ENCODE measurements around the gene NTM.
"Not testable (repeated sequence)": the region's sequence is repeated elsewhere in the genome, so short reads cannot be mapped to it uniquely, and the experiment has no call there.

The NTM gene

DNA sequence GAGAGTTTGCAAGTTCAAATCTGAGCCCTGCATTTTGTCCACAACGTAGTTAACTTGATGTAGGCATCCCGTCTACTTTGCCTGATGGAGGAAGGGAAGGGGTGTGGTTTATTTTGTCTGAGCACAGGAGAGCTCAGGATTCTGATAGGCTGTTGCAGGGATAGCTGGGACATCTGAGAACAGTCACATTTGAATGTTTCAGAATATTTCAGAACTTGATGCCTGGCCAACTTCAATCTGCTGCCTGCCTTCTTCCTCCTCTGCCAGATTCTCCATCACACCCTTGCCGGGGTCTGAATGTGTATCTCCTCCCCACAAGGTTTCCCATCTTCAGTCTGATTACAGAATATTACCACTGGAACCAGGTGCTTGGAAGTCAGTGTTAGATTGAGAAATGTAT is 51.6 kb downstream of the NTM start:
- DNase-seq (ENCODE audit: low spot score): no peak

DNA sequence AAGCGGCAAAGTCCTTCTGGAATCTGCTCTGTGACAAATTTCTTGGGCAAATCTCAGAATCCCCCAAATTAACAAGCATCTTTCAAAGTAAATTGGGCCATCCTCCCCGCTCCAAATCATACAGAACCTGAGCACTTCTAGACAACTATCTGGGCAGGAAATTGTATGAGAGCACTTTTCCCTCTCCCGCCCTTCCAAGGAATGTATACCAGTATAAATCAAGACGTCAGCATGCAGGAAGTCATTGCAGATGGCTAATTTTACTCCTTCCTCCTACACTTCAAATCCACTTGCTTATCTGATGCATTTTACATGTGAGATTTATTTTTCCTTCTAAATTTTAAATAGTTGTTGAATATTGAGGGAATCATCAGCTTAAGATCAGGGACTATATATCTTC is 52.1 kb downstream of the NTM start:
- no peak for DNase-seq (ENCODE audit: low spot score)

DNA sequence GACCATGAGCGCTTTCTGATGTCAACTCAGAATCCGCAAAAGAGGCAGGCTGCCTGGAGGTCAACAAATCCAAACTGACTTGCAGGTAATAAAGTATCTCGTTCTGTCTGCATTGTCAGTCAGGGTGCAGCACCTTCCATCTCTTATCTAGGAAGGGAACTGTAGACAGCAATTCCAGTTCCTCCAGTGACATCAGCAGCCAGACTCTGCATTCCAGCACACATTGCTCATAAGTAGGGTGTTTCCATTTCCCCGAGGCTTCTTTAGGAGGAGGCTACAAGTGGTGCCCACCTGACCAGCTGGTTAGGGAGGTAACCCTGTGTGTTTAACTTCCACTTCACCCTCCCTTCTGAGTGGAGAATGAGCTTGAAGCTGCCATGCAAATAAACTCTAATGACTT is 53.3 kb downstream of the NTM start:
- DNase-seq (ENCODE audit: low spot score): no peak

DNA sequence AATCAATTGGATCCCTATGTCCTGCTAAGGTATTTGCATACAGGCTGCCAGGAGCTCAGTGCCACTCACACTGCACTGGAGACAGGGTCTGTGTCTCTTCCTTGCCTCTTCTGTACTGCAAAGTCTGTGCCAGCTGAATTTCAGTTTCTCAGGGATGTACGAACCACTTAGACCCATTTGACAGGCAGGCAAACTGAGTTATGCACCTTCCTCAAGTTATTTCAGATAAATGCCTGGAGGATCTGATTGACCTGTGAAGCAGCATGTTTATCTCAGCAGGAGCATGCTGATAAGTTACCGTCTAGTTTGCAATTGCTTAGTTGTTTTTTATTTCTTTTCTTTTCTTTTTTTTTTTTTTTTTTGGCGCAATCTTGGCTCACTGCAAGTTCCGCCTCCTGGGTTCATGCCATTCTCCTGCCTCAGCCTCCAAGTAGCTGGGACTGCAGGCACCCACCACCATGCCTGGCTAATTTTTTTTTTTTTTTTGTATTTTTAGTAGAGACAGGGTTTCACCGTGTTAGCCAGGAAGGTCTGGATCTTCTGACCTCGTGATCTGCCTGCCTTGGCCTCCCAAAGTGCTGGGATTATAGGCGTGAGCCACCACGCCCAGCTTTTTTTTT is 54.0 kb downstream of the NTM start:
- not testable (repeated sequence) for DNase-seq (ENCODE audit: low spot score)

DNA sequence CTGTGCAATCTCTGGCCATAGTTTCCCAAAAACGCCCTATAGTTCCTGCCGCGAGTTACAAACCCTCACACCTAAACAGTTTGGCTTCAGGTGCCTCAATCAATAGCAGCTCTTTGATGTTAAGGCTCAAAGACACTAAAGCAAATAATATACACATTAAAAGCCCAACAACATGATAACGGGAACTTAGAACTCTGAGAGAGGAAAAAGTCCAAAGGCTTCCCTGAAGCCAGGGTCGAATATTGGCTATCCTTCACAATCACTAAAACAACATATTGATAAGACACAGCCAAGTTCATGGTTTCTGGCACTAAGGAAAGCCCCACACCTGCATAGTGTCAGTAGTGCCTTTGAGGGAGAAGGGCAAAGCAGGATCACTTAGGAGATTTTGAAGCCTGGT is 54.9 kb downstream of the NTM start:
- no peak for DNase-seq (ENCODE audit: low spot score)

GRCh38 chr11:131428853-131429252 is 58.4 kb downstream of the NTM start:
- DNase-seq (ENCODE audit: low spot score): no peak

DNA sequence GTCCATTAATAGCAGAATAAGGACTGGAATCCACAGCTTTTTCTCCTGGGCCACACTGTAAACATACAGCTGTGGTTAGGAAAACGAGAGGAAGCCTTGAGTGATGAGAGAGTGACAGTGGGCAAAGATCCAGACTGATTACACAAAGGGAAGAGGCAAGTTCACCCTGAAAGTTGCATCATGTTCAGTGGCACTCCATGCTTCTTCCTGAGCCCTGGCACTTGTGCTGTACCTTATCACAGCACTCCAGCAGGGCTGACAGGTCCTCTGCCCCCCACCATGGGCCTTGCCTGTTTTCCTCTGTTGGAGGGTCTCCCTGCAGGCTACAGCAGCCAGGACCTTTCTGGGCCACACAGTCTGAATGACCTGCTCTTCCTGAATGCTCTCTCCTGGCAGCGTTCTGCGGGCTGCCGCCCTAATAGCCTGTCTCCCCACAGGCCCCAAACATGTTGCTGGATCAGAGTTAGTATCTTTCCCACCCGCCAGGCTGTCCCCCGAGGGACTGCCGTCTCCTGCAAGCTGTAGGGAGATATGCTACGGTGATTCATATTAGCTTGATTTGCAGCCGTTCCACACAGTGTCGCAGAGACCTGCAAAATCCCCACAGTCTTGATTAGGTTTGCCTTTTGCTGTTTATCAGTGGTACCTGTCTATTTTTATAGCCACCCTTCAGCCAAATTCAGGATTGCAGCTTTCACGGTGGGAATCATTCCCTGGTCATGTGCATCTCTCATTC is 60.2 kb downstream of the NTM start:
- no peak for DNase-seq (ENCODE audit: low spot score)

- no peak for DNase-seq (ENCODE audit: low spot score)
Observed at GRCh38 chr11:131441051-131441810, 70.8 kb downstream of the NTM start.

DNA sequence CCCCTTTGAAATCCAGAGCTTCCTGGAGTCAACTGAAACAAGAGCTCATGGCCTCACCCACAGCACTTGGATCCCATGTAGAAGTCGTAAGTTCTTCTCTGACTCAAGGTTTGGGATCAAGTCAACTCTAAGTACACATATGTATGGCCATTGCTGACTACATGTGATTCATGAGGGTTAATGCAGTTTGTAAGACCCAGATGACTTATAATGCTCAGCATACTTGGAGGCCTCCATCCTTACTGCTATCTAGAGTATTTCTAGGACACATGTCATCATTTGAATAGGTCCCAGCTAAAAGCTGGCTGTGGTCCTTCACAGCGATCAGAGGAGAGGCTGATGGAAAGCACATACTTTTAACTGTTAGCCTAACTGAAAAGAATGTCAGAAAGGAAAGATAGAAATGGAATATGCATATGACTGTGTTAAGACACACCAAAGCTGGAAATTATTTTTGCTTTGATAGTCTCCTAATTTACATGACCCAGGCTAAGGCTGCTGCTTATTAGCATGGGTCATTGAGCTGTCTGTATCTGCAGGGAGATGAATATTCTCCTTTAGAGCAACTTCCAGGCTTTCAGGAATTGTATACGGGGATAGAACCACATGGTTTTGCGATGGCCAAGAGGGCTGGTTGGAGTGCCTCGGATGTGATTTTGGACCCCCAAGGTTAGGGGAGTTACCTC is 76.3 kb downstream of the NTM start:
- DNase-seq (ENCODE audit: low spot score): no peak

DNA sequence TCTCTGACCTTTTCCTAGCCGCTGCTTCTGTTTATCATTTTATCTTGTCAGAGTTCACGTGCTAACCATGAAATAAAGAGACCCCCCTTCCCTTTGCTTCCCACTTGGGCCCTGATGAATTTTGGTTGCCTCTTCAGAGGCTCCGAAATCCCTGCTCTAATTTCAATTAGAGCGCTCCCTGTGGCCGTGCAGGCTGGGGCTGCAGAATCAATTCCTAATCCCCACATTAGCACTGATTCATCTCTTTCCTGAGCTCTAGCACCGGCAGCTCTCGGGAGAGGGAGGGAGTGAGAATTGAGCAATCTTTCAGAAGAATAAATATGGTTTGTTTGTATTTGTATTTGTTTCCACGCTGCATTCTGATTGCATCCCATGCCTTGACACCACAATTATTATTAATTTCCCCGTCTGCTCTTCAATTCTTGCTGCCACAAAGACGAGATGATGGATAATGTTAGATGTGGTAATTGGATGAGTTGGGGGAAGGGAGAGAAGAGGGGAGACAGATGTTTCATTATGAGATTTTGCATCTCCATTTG is 76.9 kb downstream of the NTM start:
- no peak for DNase-seq (ENCODE audit: low spot score)

- DNase-seq (ENCODE audit: low spot score): no peak
Observed at GRCh38 chr11:131447898-131448297, 77.5 kb downstream of the NTM start.

DNA sequence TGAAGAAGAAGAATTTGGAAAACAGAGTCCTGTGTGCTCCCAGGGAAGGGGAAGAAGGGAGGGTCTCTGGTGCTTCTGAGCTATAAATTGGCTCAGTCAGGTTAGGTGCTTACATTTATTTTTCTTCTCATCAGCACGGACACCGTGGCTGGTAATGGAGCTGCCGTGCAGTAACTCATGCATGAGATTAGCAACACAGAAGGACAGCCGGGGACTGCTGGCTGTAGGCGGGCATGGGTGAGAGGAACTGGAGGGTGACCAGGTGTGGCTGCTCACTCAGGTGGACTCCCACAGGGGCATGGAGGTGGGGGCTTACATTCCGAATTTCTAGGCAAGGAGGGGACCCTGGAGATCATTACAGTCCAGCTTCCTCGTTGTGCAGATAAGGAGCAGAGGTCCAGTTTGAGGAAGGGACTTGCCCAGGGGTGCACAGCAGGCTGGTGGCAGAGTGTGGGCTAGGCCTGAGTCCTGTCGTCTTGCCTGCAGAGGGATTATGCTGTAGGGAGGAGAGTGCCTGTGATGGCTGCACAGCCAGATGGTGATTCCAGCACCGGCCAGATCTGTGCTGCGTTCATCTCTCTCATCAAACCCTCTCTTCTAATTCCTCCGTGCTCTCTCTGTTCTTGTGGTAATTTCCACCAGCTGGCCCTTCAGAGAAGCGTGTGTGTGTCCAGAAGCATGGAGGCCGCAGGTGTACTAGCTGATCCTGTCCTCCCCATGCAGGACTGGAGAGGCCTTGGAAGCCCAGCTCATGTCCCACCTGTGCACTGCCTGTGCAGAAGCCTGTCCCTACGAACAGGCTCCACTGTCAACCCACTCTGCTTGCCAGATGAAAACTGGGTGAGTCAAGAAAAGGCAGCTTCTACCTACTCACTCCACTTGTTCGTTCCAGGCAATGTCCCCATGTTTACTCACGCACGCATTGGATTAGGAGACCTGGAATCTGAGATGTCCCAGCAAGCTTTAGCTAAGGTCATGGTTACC is 78.9 kb downstream of the NTM start:
- no peak for DNase-seq (ENCODE audit: low spot score)

- DNase-seq (ENCODE audit: low spot score): no peak
Observed at GRCh38 chr11:131454490-131454889, 84.1 kb downstream of the NTM start.

DNA sequence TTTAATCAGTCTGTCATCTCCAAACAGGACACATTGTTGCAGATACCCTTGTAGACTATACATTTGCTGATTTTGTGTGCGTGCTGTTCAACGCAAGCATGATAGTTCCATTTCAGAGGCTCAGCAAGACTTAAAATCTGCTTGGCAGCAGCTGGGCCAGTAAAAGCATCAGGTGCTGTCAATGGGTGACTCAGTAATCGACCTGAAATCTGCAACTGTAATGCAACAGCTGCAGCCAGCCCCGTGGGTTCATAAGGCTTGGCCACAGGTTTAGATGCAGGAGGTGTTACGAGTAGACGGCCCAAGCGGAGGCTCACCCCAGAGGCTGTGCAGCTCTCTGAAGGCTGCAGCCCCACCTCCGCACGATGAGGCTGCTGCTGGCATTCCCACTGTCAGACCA is 84.6 kb downstream of the NTM start:
- DNase-seq (ENCODE audit: low spot score): no peak

- DNase-seq (ENCODE audit: low spot score): no peak
Observed at GRCh38 chr11:131455843-131456704, 85.7 kb downstream of the NTM start.

DNA sequence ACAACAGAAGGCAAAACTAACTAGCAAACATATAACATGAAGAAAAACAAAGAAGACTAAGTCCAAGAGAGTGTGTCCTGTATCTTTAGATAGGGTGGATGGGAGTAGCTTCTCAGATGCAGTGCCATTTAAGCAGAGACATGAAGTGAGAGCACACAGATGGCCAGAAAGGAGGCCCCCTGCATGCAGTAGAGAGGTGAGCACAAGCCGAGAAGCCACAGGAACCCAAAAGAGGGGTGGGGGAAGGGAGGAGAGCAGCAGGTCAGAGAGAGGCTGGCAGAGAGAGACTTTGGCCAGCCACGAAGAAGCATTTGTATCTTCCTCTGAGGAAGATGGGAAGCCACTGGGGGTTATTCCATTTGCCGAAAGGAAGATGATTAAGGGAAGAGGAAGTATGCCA is 86.7 kb downstream of the NTM start:
- no peak for DNase-seq (ENCODE audit: low spot score)

DNA sequence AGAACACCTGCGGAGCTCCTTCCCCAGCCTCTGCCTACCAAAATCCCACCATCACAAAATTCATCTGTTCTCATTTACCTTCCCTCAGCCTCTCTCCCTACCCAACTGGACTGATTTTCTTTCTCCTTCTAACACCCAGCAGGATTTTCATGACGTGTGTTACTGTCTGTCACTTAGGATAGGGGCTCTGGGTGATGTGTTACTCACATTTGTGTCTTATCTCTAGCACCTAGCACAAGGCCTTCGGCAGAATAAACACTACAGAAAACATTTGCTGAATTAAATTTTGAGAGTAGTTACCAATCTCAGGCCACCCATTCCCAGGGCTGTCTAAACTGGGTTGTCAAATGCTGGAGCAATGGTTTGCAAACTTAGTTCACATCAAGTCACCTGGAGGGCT is 88.0 kb downstream of the NTM start:
- no peak for DNase-seq (ENCODE audit: low spot score)

DNA sequence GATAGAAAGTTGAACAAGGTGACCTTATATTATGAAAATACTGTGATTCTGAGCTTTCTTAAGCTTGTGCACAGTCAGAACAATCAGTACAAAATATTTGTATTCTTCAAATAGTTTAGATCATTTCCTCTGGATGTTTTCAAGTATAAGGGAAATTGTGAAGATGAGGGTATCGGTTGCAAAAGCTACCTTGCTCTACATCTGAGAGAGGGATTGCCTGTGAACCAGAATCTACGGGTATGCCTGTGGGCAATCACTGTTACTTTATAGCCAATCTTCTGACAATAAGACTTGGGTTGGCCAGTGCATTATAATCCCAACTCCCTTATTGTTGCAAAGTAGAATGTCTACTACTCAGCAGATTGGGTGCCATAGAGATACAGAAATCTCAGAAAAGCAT is 90.5 kb downstream of the NTM start:
- DNase-seq (ENCODE audit: low spot score): no peak

DNA sequence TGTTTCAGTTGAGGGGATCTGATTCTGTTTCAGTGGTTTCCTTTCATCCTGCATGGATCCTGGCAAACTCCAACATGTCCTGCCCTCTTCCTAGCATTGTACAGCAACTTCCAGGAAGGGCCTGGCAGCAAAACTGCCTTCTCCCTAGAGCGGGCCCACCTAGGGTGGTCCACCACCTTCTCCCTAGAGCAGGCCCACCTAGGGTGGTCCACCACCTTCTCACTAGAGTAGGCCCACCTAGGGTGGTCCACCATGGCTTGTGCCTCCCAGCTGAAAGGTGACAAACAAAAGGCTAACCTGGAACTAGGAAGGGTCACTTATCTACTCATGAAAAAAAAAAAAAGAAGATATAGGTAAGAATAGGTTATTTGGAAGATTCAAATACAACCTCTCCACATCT is 92.2 kb downstream of the NTM start:
- no peak for DNase-seq (ENCODE audit: low spot score)

- DNase-seq (ENCODE audit: low spot score): no peak
Observed at GRCh38 chr11:131463162-131463561, 92.7 kb downstream of the NTM start.
